ENCODE results near the gene LAMA3.

Gene LAMA3

GRCh38 chr18:23884681-23885375, 195.6 kb downstream of the LAMA3 start:
- H3K27me3 ChIP-seq (ENCODE audit: insufficient read depth, low read depth) = no peaks in the 10 kb centered on the region
- H3K4me1 ChIP-seq (ENCODE audit: low read depth, poor library complexity, severe bottlenecking) = no peaks in the 10 kb centered on the region

GRCh38 chr18:23885750-23886149, 196.5 kb downstream of the LAMA3 start:
- no peak for TF ChIP-seq CTCF (conservative IDR thresholded peaks at IDR 0.05; ENCODE audit: low read depth, low read length)
- no peaks in the 10 kb centered on the region for H4K20me1 ChIP-seq (ENCODE audit: insufficient read depth)
- H3K36me3 ChIP-seq (ENCODE audit: insufficient read depth) = no peaks in the 10 kb centered on the region
- H2AFZ ChIP-seq (ENCODE audit: low read depth) = no peak overlapping the region
- H3K9ac ChIP-seq = no peak overlapping the region
- no peaks in the 10 kb centered on the region for H3K4me1 ChIP-seq (ENCODE audit: low read depth, poor library complexity, severe bottlenecking)
- no peaks in the 10 kb centered on the region for H3K79me2 ChIP-seq (ENCODE audit: insufficient read depth, low read depth)
- no peak overlapping the region for H3K4me3 ChIP-seq (IDR thresholded peaks at IDR 0.05; ENCODE audit: insufficient read depth, low read depth, low read length)
- no peaks in the 10 kb centered on the region for H3K27me3 ChIP-seq (ENCODE audit: insufficient read depth, low read depth)
- H3K27ac ChIP-seq = no peak overlapping the region
- no peak overlapping the region for H3K4me2 ChIP-seq

More at GRCh38 chr18:23884681-23885375, 195.6 kb downstream of the LAMA3 start:
- H2AFZ ChIP-seq (ENCODE audit: low read depth) = no peak overlapping the region
- H3K4me2 ChIP-seq = no peak overlapping the region
- no peaks in the 10 kb centered on the region for H3K79me2 ChIP-seq (ENCODE audit: insufficient read depth, low read depth)
- H3K9ac ChIP-seq = no peak overlapping the region
- H3K4me3 ChIP-seq (IDR thresholded peaks at IDR 0.05; ENCODE audit: insufficient read depth, low read depth, low read length) = no peak overlapping the region
- no peaks in the 10 kb centered on the region for H3K36me3 ChIP-seq (ENCODE audit: insufficient read depth)
- no peaks in the 10 kb centered on the region for H4K20me1 ChIP-seq (ENCODE audit: insufficient read depth)
- H3K27ac ChIP-seq = no peak overlapping the region
- TF ChIP-seq CTCF (conservative IDR thresholded peaks at IDR 0.05; ENCODE audit: low read depth, low read length) = no peak

GRCh38 chr18:23887035-23887434, 197.8 kb downstream of the LAMA3 start:
- no peaks in the 10 kb centered on the region for H3K4me1 ChIP-seq (ENCODE audit: low read depth, poor library complexity, severe bottlenecking)
- H3K4me2 ChIP-seq = no peak overlapping the region
- no peak overlapping the region for H2AFZ ChIP-seq (ENCODE audit: low read depth)
- TF ChIP-seq CTCF (conservative IDR thresholded peaks at IDR 0.05; ENCODE audit: low read depth, low read length) = no peak
- H3K9ac ChIP-seq = no peak overlapping the region
- no peaks in the 10 kb centered on the region for H4K20me1 ChIP-seq (ENCODE audit: insufficient read depth)
- no peaks in the 10 kb centered on the region for H3K79me2 ChIP-seq (ENCODE audit: insufficient read depth, low read depth)
- H3K4me3 ChIP-seq (IDR thresholded peaks at IDR 0.05; ENCODE audit: insufficient read depth, low read depth, low read length) = no peak overlapping the region
- no peaks in the 10 kb centered on the region for H3K27me3 ChIP-seq (ENCODE audit: insufficient read depth, low read depth)
- H3K27ac ChIP-seq = no peak overlapping the region
- H3K36me3 ChIP-seq (ENCODE audit: insufficient read depth) = no peaks in the 10 kb centered on the region

- no peak overlapping the region for H3K4me2 ChIP-seq
- H3K9ac ChIP-seq = no peak overlapping the region
- no peaks in the 10 kb centered on the region for H3K79me2 ChIP-seq (ENCODE audit: insufficient read depth, low read depth)
- H3K27me3 ChIP-seq (ENCODE audit: insufficient read depth, low read depth) = no peaks in the 10 kb centered on the region
- H3K4me1 ChIP-seq (ENCODE audit: low read depth, poor library complexity, severe bottlenecking) = no peaks in the 10 kb centered on the region
- no peaks in the 10 kb centered on the region for H3K36me3 ChIP-seq (ENCODE audit: insufficient read depth)
- TF ChIP-seq CTCF (conservative IDR thresholded peaks at IDR 0.05; ENCODE audit: low read depth, low read length) = no peak
- H3K27ac ChIP-seq = no peak overlapping the region
- no peak overlapping the region for H3K4me3 ChIP-seq (IDR thresholded peaks at IDR 0.05; ENCODE audit: insufficient read depth, low read depth, low read length)
- H4K20me1 ChIP-seq (ENCODE audit: insufficient read depth) = no peaks in the 10 kb centered on the region
- H2AFZ ChIP-seq (ENCODE audit: low read depth) = no peak overlapping the region
Measured at GRCh38 chr18:23887493-23887892, 198.2 kb downstream of the LAMA3 start.

All from KMS-11 (cell line).